Endothelial cell (in vitro differentiated cells): ENCODE results near the gene ZNF860. TPM values are rescaled to one million over a fixed set of nuclear protein-coding genes. Genes with fewer than 3 reads are reported as not detected.

Experiments
- DNase-seq: peaks from one replicate; pipeline ENCODE4 v3.0.0; 2021; ENCODE audit warnings: low spot score
- H3K27ac Mint-ChIP-seq: one replicate; pipeline ENCODE4 v1.8.0; 2021; ENCODE audit warnings: mixed read lengths, inconsistent platforms; ENCODE audit not compliant: unreplicated experiment
- H3K27me3 Mint-ChIP-seq: one replicate; pipeline ENCODE4 v1.8.0; 2021; ENCODE audit warnings: mild to moderate bottlenecking, moderate library complexity, mixed read lengths, inconsistent platforms; ENCODE audit not compliant: unreplicated experiment
- H3K36me3 Mint-ChIP-seq: one replicate; pipeline ENCODE4 v1.8.0; 2021; ENCODE audit warnings: mild to moderate bottlenecking, low read depth, mixed read lengths, inconsistent platforms; ENCODE audit not compliant: unreplicated experiment
- H3K4me1 Mint-ChIP-seq: one replicate; pipeline ENCODE4 v1.8.0; 2021; ENCODE audit warnings: mild to moderate bottlenecking, mixed read lengths, inconsistent platforms; ENCODE audit not compliant: unreplicated experiment
- H3K4me3 Mint-ChIP-seq: one replicate; pipeline ENCODE4 v1.8.0; 2021; ENCODE audit warnings: mild to moderate bottlenecking, mixed read lengths, inconsistent platforms; ENCODE audit not compliant: unreplicated experiment
- H3K9me3 Mint-ChIP-seq: one replicate; pipeline ENCODE4 v1.8.0; 2021; ENCODE audit warnings: mixed read lengths, inconsistent platforms; ENCODE audit not compliant: unreplicated experiment
- CTCF ChIP-seq: fragments of 200-600 bp; sonication (generic); IDR thresholded peaks from one replicate; pipeline ENCODE4 v1.5.0; 2021; ENCODE audit warnings: antibody characterized with exemption; ENCODE audit not compliant: unreplicated experiment
- total RNA-seq: library from RNA; stranded (reverse); fragmentation: NEBNext Ultra II Directional; extraction: Animal tissue kit (Norgen Biotek cat#: 25700); gene quantifications from one replicate; pipeline ENCODE4 v1.2.1, GENCODE V29; 2021; ENCODE audit not compliant: unreplicated experiment

ZNF860 gene
- total RNA-seq, 1 donor from 2014 or later, result 1.1 TPM

GRCh38 chr3:31937225-31937624, 44.3 kb upstream of the ZNF860 start:
- no peaks in the 10 kb centered on the region for H3K27me3 Mint-ChIP-seq
- H3K4me3 Mint-ChIP-seq, result no peak overlapping the region
- H3K36me3 Mint-ChIP-seq, result no peaks in the 10 kb centered on the region
- H3K4me1 Mint-ChIP-seq, result peaks cover 32% of the 10 kb centered on the region
- no peaks in the 10 kb centered on the region for H3K9me3 Mint-ChIP-seq
- TF ChIP-seq CTCF, result no peak
- no peak overlapping the region for H3K27ac Mint-ChIP-seq
- no peak for DNase-seq

GRCh38 chr3:31942446-31942845, 39.1 kb upstream of the ZNF860 start:
- peaks cover 4% of the 10 kb centered on the region for H3K27me3 Mint-ChIP-seq
- no peak for TF ChIP-seq CTCF
- peaks cover 17% of the 10 kb centered on the region for H3K4me1 Mint-ChIP-seq
- DNase-seq, result no peak
- H3K4me3 Mint-ChIP-seq, result no peak overlapping the region
- H3K36me3 Mint-ChIP-seq, result no peaks in the 10 kb centered on the region
- no peaks in the 10 kb centered on the region for H3K9me3 Mint-ChIP-seq
- H3K27ac Mint-ChIP-seq, result no peak overlapping the region

DNA sequence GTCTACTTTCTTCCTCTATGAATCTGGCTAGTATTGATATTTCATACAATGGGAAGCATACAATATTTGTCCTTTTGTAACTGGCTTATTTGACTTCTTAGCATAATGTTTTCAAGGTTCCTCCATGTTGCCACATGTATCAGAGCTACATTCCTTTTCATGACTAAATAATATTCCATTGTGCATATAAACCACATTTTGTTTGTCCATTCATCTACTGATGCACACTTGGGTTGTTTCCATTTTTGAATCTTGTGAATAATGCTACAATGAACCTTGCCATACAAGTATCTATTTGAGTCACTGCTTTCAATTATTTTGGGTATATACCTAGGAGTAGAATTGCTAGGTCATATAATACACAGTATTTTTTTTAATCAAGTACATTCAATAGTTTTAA, 38.5 kb upstream of the ZNF860 start:
- Mint-ChIP-seq H3K4me1 (peaks cover 23% of the 10 kb centered on the region), H3K27ac (no peak overlapping the region), H3K36me3 (no peaks in the 10 kb centered on the region), H3K4me3 (no peak overlapping the region), H3K9me3 (no peaks in the 10 kb centered on the region), H3K27me3 (peaks cover 4% of the 10 kb centered on the region)
- TF ChIP-seq CTCF, result no peak
- DNase-seq, result no peak

- Mint-ChIP-seq H3K4me1 (peaks cover 24% of the 10 kb centered on the region), H3K27ac (no peak overlapping the region), H3K36me3 (no peaks in the 10 kb centered on the region), H3K4me3 (no peak overlapping the region), H3K27me3 (peaks cover 4% of the 10 kb centered on the region), H3K9me3 (no peaks in the 10 kb centered on the region)
- DNase-seq, result no peak
- no peak for TF ChIP-seq CTCF
Measured at GRCh38 chr3:31945738-31946052, 35.9 kb upstream of the ZNF860 start.

DNA sequence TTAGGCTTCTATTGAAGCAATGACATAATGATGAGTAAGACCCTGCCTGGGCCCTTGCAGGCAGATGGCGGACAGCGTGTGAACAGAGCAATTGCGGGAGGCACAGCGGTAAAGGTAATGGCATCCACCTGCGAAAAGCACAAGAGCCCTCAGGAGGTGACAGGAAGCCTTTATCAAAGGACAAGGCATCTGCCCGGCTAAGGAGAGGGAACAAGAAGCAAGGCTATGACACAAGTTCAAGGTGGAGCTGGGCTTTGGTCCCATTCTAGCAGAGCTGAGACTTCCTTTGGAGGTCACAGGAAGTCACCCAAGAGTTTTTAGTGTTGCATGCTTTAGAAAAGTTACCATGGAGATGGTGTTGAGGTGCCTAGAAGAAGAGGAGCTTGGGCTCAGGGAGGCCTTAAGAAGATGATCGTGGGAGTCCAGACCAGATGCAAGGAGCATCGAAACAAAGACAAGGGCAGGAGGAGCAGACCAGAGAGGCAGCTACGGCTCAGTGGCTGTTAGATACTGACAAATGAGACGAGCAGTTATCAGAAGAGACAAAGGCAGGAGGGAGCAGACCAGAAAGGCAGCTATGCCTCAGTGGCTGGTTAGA, 35.0 kb upstream of the ZNF860 start:
- Mint-ChIP-seq H3K27me3 (peaks cover 4% of the 10 kb centered on the region), H3K9me3 (no peaks in the 10 kb centered on the region), H3K27ac (no peak overlapping the region), H3K36me3 (no peaks in the 10 kb centered on the region), H3K4me3 (no peak overlapping the region), H3K4me1 (peaks cover 24% of the 10 kb centered on the region)
- no peak for TF ChIP-seq CTCF
- no peak for DNase-seq
